HL-60 (cell line): ENCODE data around the gene COL19A1.

Experiments used
- REST ChIP-seq: IDR thresholded peaks from 2 replicates; pipeline ENCODE4 v1.6.1; 2012; ENCODE audit warnings: low read depth; ENCODE audit not compliant: insufficient replicate concordance
- TF ChIP-seq, protein P1 (sequence below): IDR thresholded peaks from one replicate; pipeline ENCODE4 v1.5.1; 2011; ENCODE audit warnings: low read length, control low read depth, inconsistent platforms; ENCODE audit not compliant: insufficient read depth

GRCh38 chr6:69835414-69836179, 30.8 kb upstream of the COL19A1 start:
- TF ChIP-seq, protein P1, sequence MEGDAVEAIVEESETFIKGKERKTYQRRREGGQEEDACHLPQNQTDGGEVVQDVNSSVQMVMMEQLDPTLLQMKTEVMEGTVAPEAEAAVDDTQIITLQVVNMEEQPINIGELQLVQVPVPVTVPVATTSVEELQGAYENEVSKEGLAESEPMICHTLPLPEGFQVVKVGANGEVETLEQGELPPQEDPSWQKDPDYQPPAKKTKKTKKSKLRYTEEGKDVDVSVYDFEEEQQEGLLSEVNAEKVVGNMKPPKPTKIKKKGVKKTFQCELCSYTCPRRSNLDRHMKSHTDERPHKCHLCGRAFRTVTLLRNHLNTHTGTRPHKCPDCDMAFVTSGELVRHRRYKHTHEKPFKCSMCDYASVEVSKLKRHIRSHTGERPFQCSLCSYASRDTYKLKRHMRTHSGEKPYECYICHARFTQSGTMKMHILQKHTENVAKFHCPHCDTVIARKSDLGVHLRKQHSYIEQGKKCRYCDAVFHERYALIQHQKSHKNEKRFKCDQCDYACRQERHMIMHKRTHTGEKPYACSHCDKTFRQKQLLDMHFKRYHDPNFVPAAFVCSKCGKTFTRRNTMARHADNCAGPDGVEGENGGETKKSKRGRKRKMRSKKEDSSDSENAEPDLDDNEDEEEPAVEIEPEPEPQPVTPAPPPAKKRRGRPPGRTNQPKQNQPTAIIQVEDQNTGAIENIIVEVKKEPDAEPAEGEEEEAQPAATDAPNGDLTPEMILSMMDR, result peak; percentile 58
- no peak for TF ChIP-seq REST
